Endothelial cell of umbilical vein (primary cell): ENCODE data around the gene UPF1. TPM values are rescaled to one million over a fixed set of nuclear protein-coding genes. Genes with fewer than 3 reads are reported as not detected.
"Not testable (repeated sequence)": the region's sequence is repeated elsewhere in the genome, so short reads cannot be mapped to it uniquely, and the experiment has no call there.

ENCODE experiments used
- BruUV-seq: library from RNA; stranded (reverse); fragments of 400-500 nt; replicated peaks from 2 replicates; lab custom pipeline; 2021; lab: Mats Ljungman, UMichigan
- CTCF ChIA-PET: fragments of 300-600, 350-600 bp; sonication (Branson Sonifier 250); formaldehyde crosslinking; loops from one replicate; lab custom pipeline; 2021; ENCODE audit warnings: antibody characterized with exemption, inconsistent platforms; lab: Charles Lee
- POLR2A ChIA-PET: fragments of 300-600, 350-600 bp; sonication (Branson Sonifier 250); formaldehyde crosslinking; loops from one replicate; lab custom pipeline; 2021; ENCODE audit warnings: antibody characterized with exemption, inconsistent platforms; lab: Charles Lee
- DNase-seq: peaks from one replicate; pipeline ENCODE4 v3.0.0-alpha.2; 2011; ENCODE audit warnings: low read depth, low spot score
- FAIRE-seq: peaks from 2 replicates; lab custom pipeline; 2011; peaks lifted over from hg19 to GRCh38; lab: Jason Lieb, UNC
- H2AFZ ChIP-seq: 2 replicates; pipeline ENCODE4 v1.6.0; 2012; ENCODE audit warnings: low read depth, low read length, control low read depth, inconsistent platforms
- H3K27ac ChIP-seq: 2 replicates; pipeline ENCODE4 v1.5.1; 2011; ENCODE audit warnings: low read depth, mild to moderate bottlenecking, control low read depth, low read length, moderate library complexity; ENCODE audit not compliant: insufficient read depth
- H3K27me3 ChIP-seq, 2 experiments: 2 replicates each; pipeline versions ENCODE4 v1.6.0 to v1.6.1; 2011; ENCODE audit warnings: low read length in 2 of 2, mixed read lengths in 1 of 2; ENCODE audit not compliant: control insufficient read depth in 2 of 2, insufficient read depth in 2 of 2
- H3K36me3 ChIP-seq, 2 experiments: 2 replicates in 1 of 2; 3 replicates in 1 of 2; pipeline ENCODE4 v1.5.1; 2011; ENCODE audit warnings: low read length in 2 of 2, mild to moderate bottlenecking in 1 of 2, moderate library complexity in 1 of 2; ENCODE audit not compliant: control insufficient read depth in 2 of 2, insufficient read depth in 2 of 2; ENCODE audit errors: extremely low read depth in 1 of 2
- H3K4me1 ChIP-seq: 3 replicates; pipeline ENCODE4 v1.5.1; 2011; ENCODE audit warnings: mild to moderate bottlenecking, low read length; ENCODE audit not compliant: control insufficient read depth, insufficient read depth; ENCODE audit errors: extremely low read depth
- H3K4me2 ChIP-seq: 2 replicates; pipeline ENCODE4 v1.6.1; 2011; ENCODE audit warnings: low read length, control low read depth, mixed read lengths; ENCODE audit not compliant: insufficient read depth
- H3K4me3 ChIP-seq, 3 experiments: fragments of 200-600 bp in 1 of 3; sonication (generic), shearing (Covaris generic) in 1 of 3; replicated peaks in 1 of 3; 2 replicates each; pipeline ENCODE4 v1.5.1; 2011 to 2016; ENCODE audit warnings: control low read depth in 3 of 3, low read length in 3 of 3, mild to moderate bottlenecking in 2 of 3, inconsistent platforms in 1 of 3, low read depth in 1 of 3, moderate library complexity in 1 of 3; ENCODE audit not compliant: insufficient read depth in 1 of 3
- H3K79me2 ChIP-seq: 2 replicates; pipeline ENCODE4 v1.6.0; 2012; ENCODE audit warnings: low read length, inconsistent platforms; ENCODE audit not compliant: control insufficient read depth, insufficient read depth
- H3K9ac ChIP-seq: replicated peaks from 2 replicates; pipeline ENCODE3; 2011; ENCODE audit warnings: low read length, control low read depth; ENCODE audit not compliant: insufficient read depth; ENCODE audit errors: extremely low read depth
- H3K9me1 ChIP-seq: replicated peaks from 3 replicates; pipeline ENCODE4 v1.6.0; 2011; ENCODE audit warnings: mild to moderate bottlenecking, low read length; ENCODE audit not compliant: control insufficient read depth, insufficient read depth; ENCODE audit errors: extremely low read depth
- H3K9me3 ChIP-seq: replicated peaks from 2 replicates; pipeline ENCODE4 v1.5.1; 2012; ENCODE audit warnings: low read length, inconsistent platforms; ENCODE audit not compliant: control insufficient read depth, insufficient read depth
- H4K20me1 ChIP-seq: replicated peaks from 2 replicates; pipeline ENCODE3; 2011; ENCODE audit warnings: mild to moderate bottlenecking, low read length; ENCODE audit not compliant: control insufficient read depth, insufficient read depth; ENCODE audit errors: extremely low read depth
- EZH2 ChIP-seq: IDR thresholded peaks from 2 replicates; pipeline ENCODE4 v1.6.1; 2012; ENCODE audit warnings: borderline replicate concordance, low read depth, mild to moderate bottlenecking, moderate library complexity, low read length, inconsistent platforms; ENCODE audit not compliant: severe bottlenecking
- FOS ChIP-seq: IDR thresholded peaks from 2 replicates; pipeline ENCODE4 v1.6.1; 2011; ENCODE audit warnings: mild to moderate bottlenecking, low read length, moderate library complexity, borderline replicate concordance; ENCODE audit not compliant: insufficient read depth
- GATA2 ChIP-seq: IDR thresholded peaks from 2 replicates; pipeline ENCODE4 v1.7.0; 2011; ENCODE audit warnings: low read depth, mild to moderate bottlenecking, moderate library complexity, mixed read lengths, low read length; ENCODE audit not compliant: insufficient read length, insufficient read depth
- JUN ChIP-seq: IDR thresholded peaks from 2 replicates; pipeline ENCODE4 v1.6.1; 2011; ENCODE audit warnings: borderline replicate concordance, low read depth; ENCODE audit not compliant: insufficient read length, insufficient read depth
- MAX ChIP-seq: IDR thresholded peaks from 2 replicates; pipeline ENCODE4 v1.6.1; 2011; ENCODE audit not compliant: insufficient read depth, insufficient read length
- MYC ChIP-seq: IDR thresholded peaks from one replicate; pipeline ENCODE4 v1.6.1; 2011; ENCODE audit warnings: mild to moderate bottlenecking, low read depth, low read length
- POLR2A ChIP-seq: IDR thresholded peaks from 2 replicates; pipeline ENCODE4 v1.6.1; 2012; ENCODE audit warnings: low read depth, mild to moderate bottlenecking, control low read depth, low read length
- POLR2AphosphoS5 ChIP-seq: IDR thresholded peaks from 2 replicates; pipeline ENCODE4 v1.6.1; 2012; ENCODE audit warnings: low read depth, mild to moderate bottlenecking, control low read depth, low read length, moderate library complexity; ENCODE audit not compliant: insufficient read depth
- dilution Hi-C: fragments of 300-500 bp; cut with MboI; formaldehyde crosslinking; loops from one replicate; pipeline ENCODE4 v1.15.0; 2019; ENCODE audit warnings: low sequenced_read_pairs; ENCODE audit not compliant: extremely low pct_ligation_motif_present
- intact Hi-C: fragments of 100-400 bp; cut with micrococcal nuclease; formaldehyde crosslinking; loops from one replicate; pipeline ENCODE4 v1.10.0; 2022
- polyA plus RNA-seq, 4 experiments: library from polyadenylated mRNA; depleted of rRNA in 3 of 4; stranded (reverse) in 3 of 4; unstranded in 1 of 4; fragments of >200 nt; gene quantifications; 2 replicates each; pipeline versions ENCODE4 v1.2.1 to v1.2.3, GENCODE V29; 2011 to 2012; ENCODE audit warnings: missing spikeins in 1 of 4
- total RNA-seq: library from RNA; stranded (reverse); gene quantifications from 2 replicates; pipeline ENCODE4 v1.2.3, GENCODE V29; 2021
- TF ChIP-seq, protein P1 (sequence below), 2 donors: IDR thresholded peaks; 1 replicate in 1 of 2; 2 replicates in 1 of 2; pipeline ENCODE4 v1.5.1; 2011; ENCODE audit warnings: low read length in 2 of 2, mild to moderate bottlenecking in 2 of 2, moderate library complexity in 2 of 2, control low read depth in 1 of 2, inconsistent platforms in 1 of 2, low read depth in 1 of 2; ENCODE audit not compliant: insufficient read depth in 1 of 2; ENCODE audit errors: extremely low read depth in 1 of 2

Gene UPF1
- total and polyA plus RNA-seq, 2 donors (not counting 3 experiments of a cell fraction or from before 2014, with no cell fraction given): 65.9 to 68.2 TPM

DNA sequence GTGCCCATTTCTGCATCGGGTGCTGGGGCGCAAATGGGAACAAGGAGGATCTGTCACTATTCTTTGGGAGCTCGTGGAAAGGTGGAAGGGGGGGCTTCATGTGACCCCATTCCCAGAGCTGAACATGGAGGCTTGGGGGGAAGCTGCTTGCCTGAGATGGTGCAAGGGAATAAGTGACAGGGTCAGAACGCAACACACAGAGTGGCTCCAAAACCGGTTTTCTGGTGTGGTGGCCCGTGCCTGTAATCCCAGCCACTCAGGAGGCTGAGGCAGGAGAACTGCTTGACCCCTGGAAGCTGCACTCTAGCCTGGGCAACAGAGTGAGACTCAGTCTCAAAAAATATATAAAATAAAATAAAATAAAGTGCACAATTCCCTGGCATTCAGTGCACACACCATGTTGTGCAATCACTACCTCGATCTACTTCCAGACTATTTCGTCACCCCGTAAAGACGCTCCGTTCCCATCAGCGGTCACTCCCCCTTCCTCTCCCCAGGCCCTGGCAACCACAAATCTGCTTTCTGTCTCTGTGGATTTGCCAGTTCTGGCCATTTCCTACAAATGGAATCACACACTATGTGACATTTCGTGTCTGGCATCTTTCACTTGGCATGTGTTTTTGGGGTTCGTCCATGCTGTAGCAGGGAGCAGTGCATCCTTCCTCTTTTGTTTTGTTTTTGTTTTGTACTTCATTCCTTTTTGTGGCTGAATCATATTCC, 22.4 kb upstream of the UPF1 start:
- H4K20me1 ChIP-seq: no peaks in the 10 kb centered on the region
- no peaks in the 10 kb centered on the region for H3K27me3 ChIP-seq
- H3K36me3 ChIP-seq: no peaks in the 10 kb centered on the region
- H3K4me2 ChIP-seq: no peak overlapping the region
- no peaks in the 10 kb centered on the region for H3K4me1 ChIP-seq
- H3K79me2 ChIP-seq: no peaks in the 10 kb centered on the region
- no TSS peak for BruUV-seq
- H3K9me3 ChIP-seq: no peaks in the 10 kb centered on the region
- no peak overlapping the region for H2AFZ ChIP-seq
- intact Hi-C loops (no loop called here), dilution Hi-C loops (no loop called here)
- ChIA-PET CTCF (no interaction called here), POLR2A (interaction anchor here (0.7 kb wide), 1 partner anchor 20 kb away, joined by 4 read pairs; no protein-coding TSS in a partner anchor)
- DNase-seq: no peak
- no peak overlapping the region for H3K4me3 ChIP-seq
- H3K9ac ChIP-seq: no peak overlapping the region
- H3K9me1 ChIP-seq: no peaks in the 10 kb centered on the region
- no peak for FAIRE-seq
- TF ChIP-seq MAX: no peak
- TF ChIP-seq FOS: no peak
- TF ChIP-seq JUN: no peak
- TF ChIP-seq POLR2AphosphoS5: no peak
- no peak for TF ChIP-seq GATA2
- no peak for TF ChIP-seq POLR2A
- TF ChIP-seq, protein P1, sequence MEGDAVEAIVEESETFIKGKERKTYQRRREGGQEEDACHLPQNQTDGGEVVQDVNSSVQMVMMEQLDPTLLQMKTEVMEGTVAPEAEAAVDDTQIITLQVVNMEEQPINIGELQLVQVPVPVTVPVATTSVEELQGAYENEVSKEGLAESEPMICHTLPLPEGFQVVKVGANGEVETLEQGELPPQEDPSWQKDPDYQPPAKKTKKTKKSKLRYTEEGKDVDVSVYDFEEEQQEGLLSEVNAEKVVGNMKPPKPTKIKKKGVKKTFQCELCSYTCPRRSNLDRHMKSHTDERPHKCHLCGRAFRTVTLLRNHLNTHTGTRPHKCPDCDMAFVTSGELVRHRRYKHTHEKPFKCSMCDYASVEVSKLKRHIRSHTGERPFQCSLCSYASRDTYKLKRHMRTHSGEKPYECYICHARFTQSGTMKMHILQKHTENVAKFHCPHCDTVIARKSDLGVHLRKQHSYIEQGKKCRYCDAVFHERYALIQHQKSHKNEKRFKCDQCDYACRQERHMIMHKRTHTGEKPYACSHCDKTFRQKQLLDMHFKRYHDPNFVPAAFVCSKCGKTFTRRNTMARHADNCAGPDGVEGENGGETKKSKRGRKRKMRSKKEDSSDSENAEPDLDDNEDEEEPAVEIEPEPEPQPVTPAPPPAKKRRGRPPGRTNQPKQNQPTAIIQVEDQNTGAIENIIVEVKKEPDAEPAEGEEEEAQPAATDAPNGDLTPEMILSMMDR (IDR thresholded peaks at IDR 0.05; ENCODE audit: extremely low read depth in 1 of 2, insufficient read depth in 1 of 2, low read depth in 1 of 2, low read length in 2 of 2): no peak
- TF ChIP-seq EZH2: no peak
- TF ChIP-seq MYC: no peak
- no peak overlapping the region for H3K27ac ChIP-seq

DNA sequence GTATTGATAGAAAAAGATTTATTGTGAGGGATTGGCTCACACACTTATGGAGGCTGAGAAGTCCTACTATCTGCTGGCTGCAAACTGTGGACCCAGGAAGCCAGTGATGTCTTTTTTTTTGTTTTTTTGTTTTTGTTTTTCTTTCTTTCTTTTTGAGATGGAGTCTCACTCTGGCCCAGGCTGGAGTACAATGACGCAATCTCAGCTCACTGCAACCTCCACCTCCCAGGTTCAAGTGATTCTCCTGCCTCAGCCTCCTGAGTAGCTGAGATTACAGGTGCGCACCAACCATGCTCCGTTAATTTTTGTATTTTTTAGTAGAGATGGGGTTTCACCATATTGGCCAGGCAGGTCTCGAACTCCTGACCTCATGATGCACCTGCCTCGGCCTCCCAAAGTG, 20.1 kb upstream of the UPF1 start:
- POLR2A ChIA-PET, H3K9me3 ChIP-seq: not testable (repeated sequence)
- CTCF ChIA-PET: interaction anchor here (1.3 kb wide), 1 partner anchor 18 kb away, joined by 3 read pairs; no protein-coding TSS in a partner anchor

More for the DNA sequence above, 20.1 kb upstream of the UPF1 start:
- H3K79me2 ChIP-seq, H3K9ac ChIP-seq, H3K4me3 ChIP-seq, H3K9me1 ChIP-seq, H3K4me2 ChIP-seq, intact Hi-C loops, H3K4me1 ChIP-seq, H3K27me3 ChIP-seq, DNase-seq, FAIRE-seq, H3K36me3 ChIP-seq, H2AFZ ChIP-seq, dilution Hi-C loops, H4K20me1 ChIP-seq, H3K27ac ChIP-seq, BruUV-seq: not testable (repeated sequence)
